Activated naive CD4-positive, alpha-beta T cell (primary cell): Measurements from ENCODE around the gene CAPG.
A peak's percentile ranks its signal among the peaks of the same experiment; 100 is the strongest.
"Not testable (repeated sequence)": the region's sequence is repeated elsewhere in the genome, so short reads cannot be mapped to it uniquely, and the experiment has no call there.

Experiments used
- DNase-seq, 4 experiments: peaks; one replicate each; lab custom pipeline; 2025; lab: John Stamatoyannopoulos, UW

Gene CAPG

DNA sequence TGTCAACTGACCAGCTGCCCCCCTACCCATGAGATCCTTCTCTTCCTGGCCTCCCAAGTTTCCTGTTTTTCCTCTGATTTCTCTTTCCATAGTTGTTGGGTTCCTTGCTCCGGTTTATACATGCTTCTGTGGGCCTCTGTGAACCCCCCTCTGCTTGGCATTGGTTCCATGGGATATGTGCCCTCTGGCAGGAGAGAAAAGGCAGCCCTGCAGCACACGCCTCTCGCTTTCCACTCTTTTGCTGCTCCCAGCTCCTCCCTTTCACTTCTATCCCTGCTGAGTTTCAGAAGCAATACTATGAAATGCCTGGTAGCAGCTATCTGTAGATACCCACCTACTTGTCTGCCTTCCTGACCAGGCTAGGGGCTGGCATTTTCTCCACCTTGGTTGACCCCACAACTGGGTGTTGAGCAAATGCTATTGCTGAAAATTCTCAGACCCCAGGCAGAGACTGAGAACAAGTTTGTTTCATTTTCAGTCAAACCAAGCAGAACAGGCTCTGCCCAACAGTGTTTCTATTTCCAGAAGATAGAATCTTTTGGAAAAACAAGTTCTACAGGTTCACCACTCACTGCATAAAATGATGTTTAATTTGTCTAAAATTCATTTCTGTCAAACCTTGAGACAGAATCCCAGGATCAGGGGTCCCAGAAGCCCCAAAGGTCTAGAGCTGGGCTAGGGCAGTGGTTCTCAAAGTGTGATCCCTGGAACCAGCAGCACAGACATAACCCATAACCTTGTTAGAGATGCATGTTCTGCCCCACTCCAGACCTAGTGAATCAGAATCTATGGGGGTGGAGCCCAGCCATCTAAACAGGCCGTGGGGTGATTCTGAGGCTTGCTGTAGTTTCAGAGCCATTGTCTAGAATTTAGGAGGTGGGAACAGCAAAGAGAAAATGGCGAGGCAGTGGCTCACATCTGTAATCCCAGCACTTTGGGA is 13.4 kb downstream of the CAPG start:
- DNase-seq: no peak

DNA sequence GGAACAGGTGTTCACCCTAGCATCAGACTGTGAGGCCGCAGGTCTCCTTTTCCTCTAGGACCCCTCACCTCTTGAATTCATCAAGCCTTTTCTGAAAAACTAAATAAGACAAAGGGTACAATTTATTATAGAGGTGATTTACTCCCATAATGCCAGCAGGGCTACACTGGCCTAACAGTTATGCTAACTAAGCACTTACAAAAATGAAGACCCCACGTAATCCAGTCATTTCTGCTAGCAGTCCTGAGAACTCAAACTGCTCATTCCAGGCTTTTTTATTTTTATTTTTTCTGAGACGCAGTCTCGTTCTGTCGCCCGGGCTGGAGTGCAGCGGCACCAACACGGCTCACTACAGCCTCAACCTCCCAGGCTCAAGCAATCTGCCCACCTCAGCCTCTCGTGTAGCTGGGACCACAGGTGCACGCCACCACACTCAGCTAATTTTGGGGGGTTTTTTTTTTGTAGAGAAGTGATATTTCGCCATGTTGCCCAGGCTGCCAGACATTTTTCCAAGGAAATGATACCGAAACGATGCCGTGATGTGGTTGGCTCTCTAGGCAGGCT is 14.2 kb downstream of the CAPG start:
- DNase-seq: no peak

DNA sequence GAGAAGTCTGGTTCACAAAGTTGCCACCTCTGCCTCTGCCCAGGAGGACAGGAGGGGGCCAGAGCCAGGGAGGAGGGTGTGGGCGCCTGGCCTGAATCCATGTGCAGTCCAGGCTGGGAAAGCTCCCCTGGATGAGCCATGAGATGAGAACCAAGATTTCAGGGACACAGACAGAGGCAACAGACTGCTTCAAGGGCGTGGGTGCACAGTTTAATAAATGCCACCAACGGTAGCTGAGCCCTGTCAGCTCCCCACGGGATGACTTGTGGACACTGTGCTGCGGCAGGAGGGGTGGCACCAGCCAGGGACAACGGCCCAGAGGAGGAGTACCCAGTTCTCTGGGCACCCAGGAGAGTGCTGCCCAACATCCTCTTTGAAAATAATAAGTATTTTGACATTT is 15.2 kb downstream of the CAPG start:
- DNase-seq: no peak

DNA sequence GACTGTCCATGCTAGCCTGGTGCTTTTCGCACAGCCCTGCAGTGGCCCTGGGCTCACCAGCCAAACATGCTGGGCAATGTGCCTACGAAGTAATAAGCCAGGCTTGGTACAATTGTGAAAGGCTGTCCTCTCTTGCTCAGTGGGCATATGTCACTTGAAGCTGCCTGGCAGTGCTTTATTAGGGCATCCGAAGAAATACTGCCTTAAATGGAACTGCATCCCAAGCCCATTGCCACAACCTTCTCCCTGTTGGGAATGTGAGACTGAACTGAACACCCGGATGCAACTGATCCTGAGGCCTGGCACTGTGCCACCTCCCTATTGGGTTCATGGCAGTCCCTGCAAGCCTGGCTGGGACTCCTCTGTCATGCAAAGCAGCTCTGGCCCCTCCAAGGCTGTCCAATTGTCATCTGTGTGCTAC is 15.9 kb downstream of the CAPG start:
- no peak for DNase-seq

DNA sequence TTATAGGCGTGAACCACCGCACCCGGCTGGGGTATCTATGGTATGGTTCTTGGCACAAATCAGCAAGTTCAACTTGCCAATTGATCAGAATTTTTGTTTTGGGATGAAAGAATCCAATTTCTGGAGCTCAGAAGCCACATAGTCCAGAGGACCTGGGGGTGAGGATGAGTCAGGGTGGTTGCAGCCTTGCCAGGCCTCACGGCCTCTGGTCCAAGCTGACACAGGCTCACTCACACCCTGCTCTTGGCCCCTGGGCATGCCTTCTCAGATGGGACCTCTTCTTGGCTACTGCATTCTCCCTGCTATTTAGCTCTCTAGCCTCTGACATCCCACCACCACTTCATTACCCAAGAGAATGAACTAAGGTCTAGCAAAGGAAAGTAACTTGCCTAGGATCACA is 16.3 kb downstream of the CAPG start:
- DNase-seq: no peak

DNA sequence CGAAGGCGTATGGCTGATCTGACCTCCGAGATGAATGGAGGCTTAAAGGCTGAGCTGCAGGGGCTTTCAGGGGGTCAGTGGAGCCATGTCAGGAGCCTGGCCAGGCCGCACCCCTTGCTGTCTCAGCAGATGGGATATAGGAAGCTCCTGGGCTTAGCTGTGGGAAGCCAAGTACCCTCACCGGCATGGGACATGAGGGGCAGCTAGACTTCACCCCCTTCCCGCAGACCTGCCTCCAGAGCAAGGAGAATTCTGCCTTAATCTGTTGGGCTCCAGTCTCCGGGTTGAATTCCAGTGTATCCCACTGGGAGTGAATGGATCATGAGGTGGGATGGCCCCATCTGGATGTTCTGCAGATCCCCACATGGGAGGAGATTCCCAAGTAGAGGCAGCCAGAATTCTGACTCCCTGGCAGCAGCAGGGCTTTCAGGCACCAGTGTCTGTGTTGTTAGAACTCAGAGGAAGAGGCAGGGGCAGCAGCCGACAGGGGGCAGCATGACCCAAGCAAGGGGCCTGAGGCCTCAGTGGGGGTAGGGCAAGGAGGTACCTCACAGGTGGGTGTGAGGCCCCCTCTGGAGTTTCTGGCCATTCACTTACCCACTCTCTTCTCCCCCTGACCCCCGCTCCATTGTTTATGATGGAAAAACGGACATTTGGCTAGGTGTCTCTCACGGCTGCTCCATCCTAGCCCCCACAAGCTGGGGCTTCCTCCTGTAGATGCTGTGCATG is 19.1 kb downstream of the CAPG start:
- peak; percentile 15 to 78 (median 63) for DNase-seq

DNA sequence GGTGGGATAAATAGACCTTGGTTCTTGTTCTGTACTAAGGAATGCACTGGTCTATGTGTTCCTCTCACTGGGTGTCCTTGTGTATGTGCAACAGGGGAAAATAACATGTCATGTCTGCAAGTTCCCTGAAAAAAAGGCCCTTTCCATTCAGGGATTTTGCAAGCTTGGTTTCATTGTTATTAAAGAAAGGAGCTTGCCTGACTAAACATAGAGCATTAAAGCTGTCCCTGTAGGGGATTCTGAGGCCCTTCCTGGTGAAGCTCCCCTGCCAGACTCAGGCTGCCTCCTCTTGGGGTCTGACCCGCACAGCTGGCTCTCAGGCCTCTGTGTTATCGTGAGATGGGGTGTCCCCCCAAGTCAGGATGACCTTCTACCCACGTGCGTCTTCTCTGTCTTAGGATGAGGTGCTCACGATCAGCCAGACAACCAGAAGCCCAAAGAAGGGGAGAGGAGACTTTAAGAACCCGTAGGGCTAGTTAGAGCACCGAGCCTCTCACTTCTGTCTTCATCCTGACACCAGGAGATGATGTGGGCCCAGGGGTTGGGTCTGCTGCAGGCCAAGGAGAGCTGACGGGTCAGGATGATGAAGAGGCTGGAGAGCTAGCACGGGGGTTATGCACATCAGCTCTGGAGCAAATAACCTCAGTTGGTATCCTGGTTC is 21.2 kb downstream of the CAPG start:
- no peak for DNase-seq

DNA sequence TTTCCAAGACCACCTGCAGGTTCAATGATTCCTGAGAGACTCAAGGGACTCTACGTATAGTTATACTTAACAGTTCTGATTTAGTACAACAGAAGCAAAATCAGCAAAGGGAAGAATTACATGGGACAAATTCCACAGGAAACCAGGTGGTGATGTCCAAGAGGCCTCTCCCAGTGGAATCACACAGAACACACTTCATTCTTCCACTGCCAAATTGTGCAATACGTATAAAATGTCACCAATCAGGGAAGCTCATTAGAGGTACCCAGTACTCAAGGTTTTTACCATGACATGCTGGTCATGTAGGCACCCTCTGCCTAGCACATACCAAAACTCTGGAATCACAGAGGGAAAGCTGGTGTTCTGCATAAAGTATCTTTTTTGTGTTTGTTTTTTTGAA is 22.4 kb downstream of the CAPG start:
- no peak for DNase-seq

DNA sequence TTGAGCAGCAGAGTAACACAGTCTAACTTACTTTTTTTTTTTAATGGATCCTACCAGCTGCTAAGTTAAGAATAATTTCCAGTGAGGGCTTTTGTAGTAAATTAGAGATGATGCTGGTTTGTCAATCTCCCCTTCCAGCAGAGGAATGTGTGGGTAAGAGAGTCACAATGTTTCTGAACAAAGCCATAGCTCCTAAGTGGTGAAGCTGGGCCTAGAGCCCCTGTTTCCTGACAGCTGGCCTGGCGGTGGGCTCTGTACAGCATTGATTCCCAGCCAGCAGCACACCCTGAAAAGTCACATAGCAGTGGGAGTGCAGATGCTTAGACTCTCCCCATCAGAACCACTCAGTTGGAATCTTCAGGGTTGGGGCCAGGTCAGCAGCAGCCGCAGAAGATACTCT is 24.4 kb downstream of the CAPG start:
- DNase-seq: no peak

DNA sequence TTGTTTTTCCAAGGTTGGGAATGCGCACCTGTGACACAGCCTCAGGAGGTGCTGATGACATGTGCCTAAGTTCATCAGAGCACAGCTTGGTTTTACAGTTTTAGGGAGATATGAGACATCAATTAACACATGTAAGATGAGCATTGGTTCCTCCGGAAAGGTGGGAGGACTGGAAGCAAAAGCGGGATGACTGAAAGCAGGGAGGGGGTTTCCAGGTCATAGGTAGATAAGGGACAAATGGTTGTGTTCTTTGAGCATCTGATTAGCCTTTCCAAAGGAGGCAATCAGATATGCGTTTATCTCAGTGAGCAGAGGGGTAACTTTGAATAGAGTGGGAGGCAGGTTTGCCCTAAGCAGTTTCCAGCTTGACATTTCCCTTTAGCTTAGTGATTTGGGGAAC is 26.3 kb downstream of the CAPG start:
- DNase-seq: no peak

DNA sequence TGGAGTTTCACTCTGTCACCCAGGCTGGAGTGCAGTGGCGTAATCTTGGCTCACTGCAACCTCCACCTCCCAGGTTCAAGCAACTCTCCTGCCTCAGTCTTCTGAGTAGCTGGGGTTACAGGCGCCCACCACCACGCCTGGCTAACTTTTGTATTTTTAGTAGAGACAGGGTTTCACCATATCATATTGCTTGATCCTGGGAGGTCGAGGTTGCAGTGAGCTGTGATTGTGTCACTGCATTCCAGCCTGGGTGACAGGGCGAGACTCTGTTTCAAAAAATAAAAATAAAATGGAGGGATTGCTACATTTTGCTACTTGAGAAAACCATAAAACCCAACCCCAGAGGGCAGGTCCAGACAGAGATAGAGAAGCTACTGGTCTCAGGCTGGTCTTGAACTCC is 27.0 kb downstream of the CAPG start:
- not testable (repeated sequence) for DNase-seq

DNA sequence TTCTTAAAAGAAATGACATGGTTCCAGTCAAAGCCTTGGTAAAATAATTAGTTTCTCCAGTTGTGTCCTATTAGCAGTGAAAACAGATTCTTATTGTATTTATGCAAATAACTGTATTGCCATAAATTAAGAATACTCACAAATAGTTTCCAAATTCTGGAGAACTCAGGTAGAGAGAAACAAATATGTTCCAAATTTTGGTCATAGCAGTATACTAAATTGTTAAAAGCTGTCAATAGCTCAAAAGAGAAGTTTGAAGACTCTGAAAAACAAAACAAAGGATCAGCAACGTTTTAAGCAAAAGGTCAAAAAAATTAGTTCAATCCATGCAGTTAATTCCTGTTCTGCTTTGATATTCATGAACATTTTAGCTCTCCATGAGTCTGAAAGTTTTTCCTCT is 30.1 kb downstream of the CAPG start:
- DNase-seq: no peak

DNA sequence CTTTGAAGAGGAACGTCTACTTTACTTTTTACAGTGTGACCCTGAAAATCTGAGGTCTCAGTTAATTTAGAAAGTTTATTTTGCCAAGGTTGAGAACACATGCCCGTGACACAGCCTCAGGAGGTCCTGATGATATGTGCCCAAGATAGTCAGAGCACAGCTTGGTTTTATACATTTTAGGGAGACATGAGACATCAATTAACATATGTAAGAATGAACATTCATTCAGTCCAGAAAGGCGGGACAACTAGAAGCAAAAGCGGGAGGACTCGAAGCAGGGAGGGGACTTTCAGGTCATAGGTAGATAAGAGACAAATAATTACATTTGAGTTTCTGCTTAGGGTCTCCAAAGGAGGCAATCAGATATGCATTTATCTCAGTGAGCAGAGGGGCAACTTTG is 31.9 kb downstream of the CAPG start:
- no peak for DNase-seq

DNA sequence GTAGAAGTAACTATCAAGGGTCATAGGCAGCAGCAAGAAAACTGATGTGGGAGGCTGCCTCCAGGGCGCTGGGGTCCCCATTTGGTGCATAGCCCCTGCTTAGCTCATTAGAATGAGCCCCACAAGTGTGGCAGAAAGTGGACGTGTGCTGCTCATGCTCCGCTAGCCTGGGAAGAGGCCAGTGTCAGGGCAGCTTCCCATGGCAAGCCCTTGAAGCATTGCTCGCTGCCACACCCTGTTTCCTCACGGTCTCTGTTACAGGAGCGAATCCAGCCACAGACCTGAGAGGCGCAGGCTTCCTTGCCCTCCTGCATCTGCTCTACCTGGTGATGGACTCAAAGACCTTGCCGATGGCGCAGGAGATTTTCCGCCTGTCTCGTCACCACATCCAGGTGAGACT is 33.1 kb downstream of the CAPG start:
- no peak for DNase-seq

DNA sequence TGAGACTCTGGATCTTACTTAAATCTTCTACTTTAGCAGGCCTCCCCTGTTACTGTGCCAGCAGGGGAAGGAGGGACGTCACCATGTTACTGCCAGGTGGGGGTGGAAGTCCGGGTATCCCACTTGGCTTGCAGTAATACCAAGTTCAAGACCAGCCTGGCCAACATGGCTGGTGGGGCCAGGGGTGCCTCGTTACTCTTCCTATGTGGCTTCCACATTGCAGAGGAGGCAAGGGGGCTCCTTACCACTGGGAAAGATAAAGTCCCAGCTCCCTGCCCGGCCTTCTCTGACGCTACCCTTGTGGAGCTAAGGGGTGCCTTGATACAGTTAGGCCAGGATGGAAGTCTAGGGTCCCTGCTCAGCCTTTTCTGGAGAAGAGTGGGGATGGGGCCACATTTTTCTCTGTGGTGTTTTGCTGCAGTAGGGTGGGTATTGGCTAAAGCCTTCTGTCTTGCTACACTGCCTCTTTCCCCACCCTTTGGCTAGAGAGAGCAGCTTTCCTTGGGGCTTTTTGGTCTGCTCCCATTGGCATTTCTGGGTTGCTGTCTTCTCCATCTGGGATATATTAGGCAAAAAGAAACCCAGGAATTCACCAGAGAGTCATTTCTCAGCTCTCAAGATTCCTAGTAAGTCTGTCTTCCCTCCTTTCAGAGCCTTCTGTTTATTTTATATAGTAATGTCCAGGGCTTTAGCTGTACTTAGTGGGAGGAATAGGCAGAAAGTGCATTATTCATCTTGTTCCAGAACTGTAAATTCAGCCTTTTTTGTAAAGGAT is 33.7 kb downstream of the CAPG start:
- no peak for DNase-seq

DNA sequence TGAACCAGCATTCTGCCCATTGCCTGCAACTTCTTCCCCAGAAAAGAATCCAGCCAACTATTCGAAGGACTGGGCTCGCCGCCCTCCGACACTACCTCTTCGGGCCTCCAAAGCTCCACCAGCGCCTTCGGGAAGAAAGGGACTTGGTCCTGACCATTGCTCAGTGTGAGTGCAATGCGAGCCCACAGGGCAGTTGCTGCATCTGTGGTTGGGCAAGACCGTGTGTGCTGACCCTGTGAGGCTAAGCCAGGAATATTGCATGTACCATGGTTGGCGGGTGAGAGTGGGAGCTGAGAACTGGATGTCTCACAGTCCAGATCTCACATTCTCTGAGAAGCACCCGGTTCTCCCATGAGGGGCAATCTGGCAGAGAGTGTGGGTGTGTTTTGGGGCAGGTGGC is 39.1 kb downstream of the CAPG start:
- DNase-seq: no peak

DNA sequence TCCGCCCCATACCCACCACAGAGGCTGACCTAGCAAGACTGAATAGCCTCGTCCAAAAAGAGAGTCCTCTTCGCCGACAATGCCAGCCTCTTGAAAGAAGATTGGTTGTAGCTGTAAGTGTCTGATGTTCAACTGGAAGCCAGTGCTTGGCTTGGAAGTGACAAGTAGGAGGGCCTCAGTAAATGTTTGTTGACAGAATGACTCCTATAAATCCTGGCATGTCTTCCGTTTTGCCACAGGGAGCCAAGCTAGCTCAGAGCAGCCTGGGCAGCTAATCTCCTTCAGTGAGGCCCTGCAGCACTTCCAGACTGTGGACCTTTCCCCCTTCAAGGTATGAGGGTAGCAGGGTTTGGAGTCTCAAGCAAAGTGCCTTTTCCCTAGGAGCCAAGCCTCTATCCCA is 40.7 kb downstream of the CAPG start:
- no peak for DNase-seq

DNA sequence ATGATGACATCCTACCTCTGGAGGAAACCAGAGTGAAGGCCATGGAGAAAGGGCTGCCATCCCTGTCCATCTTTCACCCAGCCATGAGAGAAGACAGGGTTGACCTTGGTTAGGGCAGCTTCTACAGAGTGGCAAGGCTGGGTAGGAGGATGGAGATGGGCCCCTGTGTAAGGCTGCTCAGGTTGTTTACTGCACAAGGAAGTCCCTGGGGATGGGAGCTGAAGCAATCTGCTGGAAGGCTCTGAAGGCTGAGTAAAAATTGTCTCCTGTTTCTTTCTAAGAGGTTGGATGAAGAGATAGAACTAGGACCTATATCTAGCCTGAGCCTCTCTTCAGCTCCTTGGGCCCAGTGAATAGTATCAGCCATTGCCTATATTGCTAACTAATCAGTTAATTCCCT is 41.2 kb downstream of the CAPG start:
- no peak for DNase-seq

DNA sequence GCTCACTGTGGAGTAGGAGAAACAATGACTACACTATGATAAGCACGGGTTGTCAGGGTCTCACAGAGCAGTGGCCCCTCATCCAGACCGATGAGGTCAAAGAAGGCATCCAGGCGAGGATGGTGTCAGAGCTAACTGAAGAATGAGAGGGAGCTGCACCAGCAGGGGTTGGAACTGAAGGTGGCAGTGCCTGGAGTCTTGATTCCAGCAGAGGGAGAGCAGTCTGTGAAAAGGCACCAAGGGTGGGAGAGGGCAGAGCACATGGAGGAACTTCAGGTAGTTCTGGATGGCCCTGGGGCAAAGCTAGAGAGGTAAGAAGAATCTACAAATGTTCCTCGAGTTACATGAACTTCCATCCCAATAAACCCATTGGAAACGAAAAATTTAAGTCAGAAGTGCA is 43.0 kb downstream of the CAPG start:
- no peak for DNase-seq

DNA sequence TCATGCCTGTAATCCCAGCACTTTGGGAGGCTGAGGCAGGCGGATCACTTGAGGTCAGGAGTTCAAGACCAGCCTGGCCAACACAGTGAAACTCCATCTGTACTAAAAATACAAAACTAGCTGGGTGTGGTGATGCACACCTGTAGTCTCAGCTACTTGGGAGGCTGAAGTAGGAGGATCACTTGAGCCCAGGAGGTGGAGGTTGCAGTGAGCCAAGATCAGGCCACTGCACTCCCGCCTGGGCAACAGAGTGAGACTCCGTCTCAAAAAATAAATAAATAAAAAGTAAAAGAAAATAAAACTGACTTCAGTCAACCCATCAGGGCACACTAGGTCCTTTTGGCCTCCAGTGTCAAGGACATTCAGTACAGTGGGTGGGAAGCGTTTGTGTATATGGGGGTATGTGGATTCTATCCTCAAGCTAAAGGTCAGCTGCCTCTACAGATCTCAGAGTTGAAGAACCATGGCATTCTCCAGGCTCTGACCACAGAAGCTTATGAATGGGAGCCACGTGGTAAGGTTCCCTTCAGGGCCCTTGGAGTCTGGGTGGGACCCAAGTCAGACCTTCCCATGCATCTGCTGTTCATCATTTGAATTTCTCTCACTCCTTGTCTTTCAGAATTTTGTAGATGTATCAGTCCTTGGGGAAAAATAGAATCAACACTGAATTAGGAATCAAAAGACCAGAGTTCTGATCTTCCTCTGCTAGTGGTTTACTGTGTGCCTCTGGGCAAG is 47.3 kb downstream of the CAPG start:
- not testable (repeated sequence) for DNase-seq

DNA sequence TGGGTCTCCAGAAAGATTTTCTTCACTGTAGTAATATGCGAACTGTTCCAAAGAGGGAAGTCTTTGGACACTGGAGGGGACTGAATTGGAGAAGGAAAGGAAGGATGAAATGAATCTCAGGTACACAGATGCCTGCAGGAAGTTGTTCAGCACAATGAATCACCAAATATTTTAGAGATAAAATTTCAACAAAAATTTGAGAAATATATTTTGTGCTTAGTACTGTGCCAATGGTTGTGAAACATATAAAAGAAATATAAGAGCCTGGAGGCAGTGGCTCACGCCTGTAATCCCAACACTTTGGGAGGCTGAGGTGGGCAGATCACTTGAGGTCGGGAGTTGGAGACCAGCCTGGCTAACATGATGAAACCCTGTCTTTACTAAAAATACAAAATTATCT is 52.4 kb downstream of the CAPG start:
- DNase-seq: no peak
